Spleen (tissue), 7 donors: Measurements from ENCODE around the gene MAS1L.

Experiments
- POLR2A ChIP-seq, 3 donors: fragments of 450-650 bp; IDR thresholded peaks; one replicate each; pipeline ENCODE4 v1.5.1; 2017; ENCODE audit warnings: antibody characterized with exemption in 3 of 3, mild to moderate bottlenecking in 1 of 3
- POLR2AphosphoS5 ChIP-seq, 3 donors: sonication (generic); formaldehyde crosslinking; IDR thresholded peaks; one replicate each; pipeline ENCODE4 v1.5.1; 2017; ENCODE audit warnings: antibody characterized with exemption in 3 of 3
- TF ChIP-seq, protein P1 (sequence below), 11 experiments: fragments of 200-600 bp in 7 of 11; fragments of 450-650 bp in 4 of 11; sonication (generic) in 4 of 11; IDR thresholded peaks in 8 of 11; conservative IDR thresholded peaks in 3 of 11; 1 replicate in 7 of 11; 2 replicates in 4 of 11; pipeline versions ENCODE4 v1.4.0 to v1.8.0; 2016 to 2021; ENCODE audit warnings: antibody characterized with exemption in 11 of 11, inconsistent platforms in 4 of 11, mild to moderate bottlenecking in 1 of 11
- donor health status: DM: no; HTN: no; CAD: no; lungs with moderate emphysema.
- donor health status: DM: no; HTN: no; CAD: no.
- donor health status: DM: no; HTN: no; CAD: no.

GRCh38 chr6:29456971-29457370 lies 30.8 kb downstream of the MAS1L start, which contains the start of the genes OR11A1 and OR2H1:
- TF ChIP-seq, protein P1, sequence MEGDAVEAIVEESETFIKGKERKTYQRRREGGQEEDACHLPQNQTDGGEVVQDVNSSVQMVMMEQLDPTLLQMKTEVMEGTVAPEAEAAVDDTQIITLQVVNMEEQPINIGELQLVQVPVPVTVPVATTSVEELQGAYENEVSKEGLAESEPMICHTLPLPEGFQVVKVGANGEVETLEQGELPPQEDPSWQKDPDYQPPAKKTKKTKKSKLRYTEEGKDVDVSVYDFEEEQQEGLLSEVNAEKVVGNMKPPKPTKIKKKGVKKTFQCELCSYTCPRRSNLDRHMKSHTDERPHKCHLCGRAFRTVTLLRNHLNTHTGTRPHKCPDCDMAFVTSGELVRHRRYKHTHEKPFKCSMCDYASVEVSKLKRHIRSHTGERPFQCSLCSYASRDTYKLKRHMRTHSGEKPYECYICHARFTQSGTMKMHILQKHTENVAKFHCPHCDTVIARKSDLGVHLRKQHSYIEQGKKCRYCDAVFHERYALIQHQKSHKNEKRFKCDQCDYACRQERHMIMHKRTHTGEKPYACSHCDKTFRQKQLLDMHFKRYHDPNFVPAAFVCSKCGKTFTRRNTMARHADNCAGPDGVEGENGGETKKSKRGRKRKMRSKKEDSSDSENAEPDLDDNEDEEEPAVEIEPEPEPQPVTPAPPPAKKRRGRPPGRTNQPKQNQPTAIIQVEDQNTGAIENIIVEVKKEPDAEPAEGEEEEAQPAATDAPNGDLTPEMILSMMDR (IDR thresholded peaks at IDR 0.05 in 8 of 11, conservative IDR thresholded peaks at IDR 0.05 in 3 of 11), result no peak
- no peak for TF ChIP-seq POLR2A (IDR thresholded peaks at IDR 0.05)
- TF ChIP-seq POLR2AphosphoS5 (IDR thresholded peaks at IDR 0.05), result no peak
